ACC112 (cell line): ENCODE measurements around the gene GPR61.

Experiments used
- H2AFZ ChIP-seq: fragments of 200-600 bp; sonication (generic); one replicate; pipeline ENCODE4 v1.6.0; 2017; ENCODE audit warnings: antibody characterized with exemption, low read length; ENCODE audit not compliant: unreplicated experiment
- H3K27ac ChIP-seq: fragments of 200-600 bp; sonication (generic); 2 replicates; pipeline ENCODE4 v1.5.1; 2014; ENCODE audit warnings: low read depth, mild to moderate bottlenecking, antibody characterized with exemption, low read length, moderate library complexity
- H3K27me3 ChIP-seq: fragments of 200-600 bp; sonication (generic); 2 replicates; pipeline ENCODE4 v1.6.1; 2014; ENCODE audit warnings: mild to moderate bottlenecking, antibody characterized with exemption, low read length, moderate library complexity, mixed read lengths; ENCODE audit not compliant: insufficient read depth
- H3K36me3 ChIP-seq: fragments of 200-600 bp; sonication (generic); 2 replicates; pipeline ENCODE4 v1.6.1; 2016; ENCODE audit warnings: mild to moderate bottlenecking, antibody characterized with exemption, low read length, moderate library complexity, mixed read lengths; ENCODE audit not compliant: insufficient read depth
- H3K4me1 ChIP-seq: fragments of 200-600 bp; sonication (generic); one replicate; pipeline ENCODE4 v1.6.1; 2016; ENCODE audit warnings: low read length, mixed read lengths; ENCODE audit not compliant: insufficient read depth, unreplicated experiment, control insufficient read depth
- H3K4me3 ChIP-seq: fragments of 200-600 bp; sonication (generic); 2 replicates; pipeline ENCODE4 v1.5.1; 2014; ENCODE audit warnings: mild to moderate bottlenecking, low read depth, low read length
- H3K79me2 ChIP-seq: fragments of 200-600 bp; sonication (generic); one replicate; pipeline ENCODE4 v1.6.0; 2016; ENCODE audit warnings: low read length; ENCODE audit not compliant: control insufficient read depth, unreplicated experiment, insufficient read depth

GPR61 gene

GRCh38 chr1:109548321-109549267 lies 8.9 kb downstream of the GPR61 start, which contains the start of gene GNAI3:
Gene GNAI3 (plus strand): TSS chr1:109548615. CDS start chr1:109548721, 106 bp downstream.
- peak within 1 kb of the TSS; percentile 80 for H3K27ac ChIP-seq
- peaks cover 67% of the 10 kb centered on the region for H3K79me2 ChIP-seq
- no peaks in the 10 kb centered on the region for H3K36me3 ChIP-seq
- H3K4me1 ChIP-seq, result peaks cover 24% of the 10 kb centered on the region
- H3K27me3 ChIP-seq, result no peaks in the 10 kb centered on the region
- peak within 1 kb of the TSS; percentile 92 for H3K4me3 ChIP-seq
- H2AFZ ChIP-seq, result peak within 1 kb of the TSS; percentile 89

- Histone ChIP-seq H3K4me3 (no peak overlapping the region), H3K36me3 (0 out of 2 replicates have a peak, but pooled peaks cover 5% of the 10 kb centered on the region), H3K79me2 (peaks cover 97% of the 10 kb centered on the region), H3K27me3 (no peaks in the 10 kb centered on the region), H3K27ac (no peak overlapping the region), H3K4me1 (peaks cover 5% of the 10 kb centered on the region), H2AFZ (no peak overlapping the region)
Observed at GRCh38 chr1:109556563-109556962, 16.9 kb downstream of the GPR61 start.

GRCh38 chr1:109557520-109557919 lies 17.8 kb downstream of the GPR61 start:
- Histone ChIP-seq H3K79me2 (peaks cover 97% of the 10 kb centered on the region), H2AFZ (no peak overlapping the region), H3K4me3 (no peak overlapping the region), H3K27me3 (no peaks in the 10 kb centered on the region), H3K36me3 (0 out of 2 replicates have a peak, but pooled peaks cover 5% of the 10 kb centered on the region), H3K27ac (no peak overlapping the region), H3K4me1 (peaks cover 6% of the 10 kb centered on the region)

- Histone ChIP-seq H3K79me2 (peaks cover 98% of the 10 kb centered on the region), H3K4me1 (peaks cover 14% of the 10 kb centered on the region), H2AFZ (no peak overlapping the region), H3K27ac (no peak overlapping the region), H3K4me3 (no peak overlapping the region), H3K27me3 (no peaks in the 10 kb centered on the region), H3K36me3 (0 out of 2 replicates have a peak, but pooled peaks cover 5% of the 10 kb centered on the region)
Observed at GRCh38 chr1:109559995-109560394, 20.3 kb downstream of the GPR61 start.

GRCh38 chr1:109564194-109564878 lies 24.7 kb downstream of the GPR61 start:
- peaks cover 98% of the 10 kb centered on the region for H3K79me2 ChIP-seq
- no peak overlapping the region for H3K4me3 ChIP-seq
- H3K27me3 ChIP-seq, result no peaks in the 10 kb centered on the region
- H3K4me1 ChIP-seq, result peaks cover 14% of the 10 kb centered on the region
- H3K27ac ChIP-seq, result no peak overlapping the region
- H3K36me3 ChIP-seq, result no peaks in the 10 kb centered on the region
- no peak overlapping the region for H2AFZ ChIP-seq

GRCh38 chr1:109565241-109565640 lies 25.6 kb downstream of the GPR61 start:
- Histone ChIP-seq H3K27me3 (no peaks in the 10 kb centered on the region), H3K4me3 (no peak overlapping the region), H3K36me3 (no peaks in the 10 kb centered on the region), H3K79me2 (peaks cover 97% of the 10 kb centered on the region), H3K27ac (no peak overlapping the region), H3K4me1 (peaks cover 20% of the 10 kb centered on the region), H2AFZ (no peak overlapping the region)

GRCh38 chr1:109566982-109567381 lies 27.3 kb downstream of the GPR61 start:
- H3K36me3 ChIP-seq, result no peaks in the 10 kb centered on the region
- peaks cover 96% of the 10 kb centered on the region for H3K79me2 ChIP-seq
- no peak overlapping the region for H3K27ac ChIP-seq
- H2AFZ ChIP-seq, result no peak overlapping the region
- H3K4me1 ChIP-seq, result peaks cover 20% of the 10 kb centered on the region
- no peaks in the 10 kb centered on the region for H3K27me3 ChIP-seq
- H3K4me3 ChIP-seq, result no peak overlapping the region

GRCh38 chr1:109567877-109568672 lies 28.4 kb downstream of the GPR61 start:
- Histone ChIP-seq H2AFZ (no peak overlapping the region), H3K4me3 (no peak overlapping the region), H3K4me1 (peaks cover 13% of the 10 kb centered on the region), H3K27me3 (no peaks in the 10 kb centered on the region), H3K27ac (no peak overlapping the region), H3K79me2 (peaks cover 94% of the 10 kb centered on the region), H3K36me3 (no peaks in the 10 kb centered on the region)

- no peak overlapping the region for H3K4me3 ChIP-seq
- peaks cover 11% of the 10 kb centered on the region for H3K4me1 ChIP-seq
- no peaks in the 10 kb centered on the region for H3K27me3 ChIP-seq
- no peaks in the 10 kb centered on the region for H3K36me3 ChIP-seq
- no peak overlapping the region for H3K27ac ChIP-seq
- no peak overlapping the region for H2AFZ ChIP-seq
- peaks cover 91% of the 10 kb centered on the region for H3K79me2 ChIP-seq
Observed at GRCh38 chr1:109569323-109569722, 29.7 kb downstream of the GPR61 start.

GRCh38 chr1:109570414-109570813 lies 30.7 kb downstream of the GPR61 start:
- no peaks in the 10 kb centered on the region for H3K27me3 ChIP-seq
- H3K4me3 ChIP-seq, result no peak overlapping the region

More at GRCh38 chr1:109570414-109570813, 30.7 kb downstream of the GPR61 start:
- Histone ChIP-seq H3K4me1 (peaks cover 11% of the 10 kb centered on the region), H2AFZ (no peak overlapping the region), H3K79me2 (peaks cover 82% of the 10 kb centered on the region), H3K36me3 (no peaks in the 10 kb centered on the region), H3K27ac (no peak overlapping the region)
